GM12892 (cell line): ENCODE measurements around the gene LSAMP.

Experiments
- POLR2A ChIP-seq: IDR thresholded peaks from 2 replicates; pipeline ENCODE4 v1.6.1; 2011; ENCODE audit warnings: low read depth, low read length, control low read depth
- POLR2AphosphoS5 ChIP-seq: IDR thresholded peaks from 2 replicates; pipeline ENCODE4 v1.6.1; 2011; ENCODE audit warnings: low read depth, low read length, control low read depth
- TAF1 ChIP-seq: IDR thresholded peaks from 2 replicates; pipeline ENCODE4 v1.6.1; 2011; ENCODE audit warnings: low read depth, mild to moderate bottlenecking, control low read depth, low read length, borderline replicate concordance

DNA sequence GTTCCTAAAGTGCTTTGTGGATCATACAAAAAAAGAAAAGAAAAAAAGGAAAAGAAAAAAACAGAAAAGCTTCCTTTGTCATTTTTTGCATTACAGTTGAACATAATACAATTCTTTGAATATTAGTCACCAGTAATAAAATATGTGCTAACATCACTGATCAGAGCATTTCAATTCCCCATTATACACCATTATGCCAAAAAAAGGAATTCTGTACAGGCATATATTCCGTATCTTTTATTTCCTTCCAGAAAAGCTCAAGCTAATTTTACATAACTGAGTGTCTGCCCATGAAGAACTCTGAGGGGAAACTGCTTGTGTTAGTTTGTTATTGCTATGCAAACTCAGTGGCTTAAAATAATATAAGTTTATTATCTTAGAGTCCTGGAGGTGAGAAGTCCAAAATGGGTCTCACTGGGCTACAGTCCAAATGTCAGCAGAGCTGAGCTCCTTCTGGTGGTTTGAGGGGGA, 444.1 kb downstream of the LSAMP start:
- TF ChIP-seq POLR2A = no peak
- no peak for TF ChIP-seq POLR2AphosphoS5
- no peak for TF ChIP-seq TAF1
